OCI-LY1 (cell line): Measurements from ENCODE around the gene ZBP1.

Experiments
- H2AFZ ChIP-seq: fragments of 200-600 bp; sonication (generic), shearing (Covaris generic); 2 replicates; pipeline ENCODE4 v1.6.0; 2014; ENCODE audit warnings: antibody characterized with exemption, mild to moderate bottlenecking, low read length
- H3F3A ChIP-seq: fragments of 200-600 bp; sonication (generic), shearing (Covaris generic); 2 replicates; pipeline ENCODE4 v1.6.0; 2014; ENCODE audit warnings: mild to moderate bottlenecking, antibody characterized with exemption, low read length, moderate library complexity; ENCODE audit not compliant: insufficient read depth
- H3K27ac ChIP-seq: fragments of 200-600 bp; sonication (generic); 2 replicates; pipeline ENCODE4 v1.5.1; 2014; ENCODE audit warnings: low read length, mixed run types, mild to moderate bottlenecking, low read depth; ENCODE audit not compliant: poor library complexity, severe bottlenecking
- H3K27me3 ChIP-seq: fragments of 200-600 bp; sonication (generic); 2 replicates; pipeline ENCODE4 v1.6.0; 2014; ENCODE audit warnings: antibody characterized with exemption, mild to moderate bottlenecking, low read length, moderate library complexity; ENCODE audit not compliant: insufficient read depth
- H3K36me3 ChIP-seq: fragments of 200-600 bp; sonication (generic); 2 replicates; pipeline ENCODE4 v1.6.1; 2014; ENCODE audit warnings: mild to moderate bottlenecking, antibody characterized with exemption, low read length, moderate library complexity, mixed read lengths; ENCODE audit not compliant: insufficient read depth
- H3K4me1 ChIP-seq: fragments of 200-600 bp; sonication (generic); 2 replicates; pipeline ENCODE4 v1.5.1; 2014; ENCODE audit warnings: mild to moderate bottlenecking, low read length, moderate library complexity; ENCODE audit not compliant: insufficient read depth, severe bottlenecking
- H3K4me2 ChIP-seq: fragments of 200-600 bp; sonication (generic), shearing (Covaris generic); 2 replicates; pipeline ENCODE4 v1.6.1; 2014; ENCODE audit warnings: low read length
- H3K4me3 ChIP-seq: fragments of 200-600 bp; sonication (generic); 2 replicates; pipeline ENCODE4 v1.5.1; 2014; ENCODE audit warnings: low read length, low read depth, mild to moderate bottlenecking, mixed read lengths; ENCODE audit not compliant: poor library complexity, severe bottlenecking
- H3K79me2 ChIP-seq: fragments of 200-600 bp; shearing (Covaris generic); 2 replicates; pipeline ENCODE4 v1.6.1; 2016; ENCODE audit warnings: mixed run types, low read length, mixed read lengths; ENCODE audit not compliant: insufficient read depth
- H3K9ac ChIP-seq: fragments of 200-600 bp; sonication (generic), shearing (Covaris generic); 2 replicates; pipeline ENCODE4 v1.6.1; 2014; ENCODE audit warnings: mild to moderate bottlenecking, low read length, mixed read lengths
- H3K9me2 ChIP-seq: fragments of 200-600 bp; sonication (generic), shearing (Covaris generic); 2 replicates; pipeline ENCODE4 v1.6.1; 2014; ENCODE audit warnings: low read depth, mild to moderate bottlenecking, low read length, mixed read lengths
- H3K9me3 ChIP-seq: fragments of 200-600 bp; shearing (Covaris generic); 2 replicates; pipeline ENCODE4 v1.6.1; 2014; ENCODE audit warnings: low read length, mixed read lengths
- H4K20me1 ChIP-seq: fragments of 200-600 bp; sonication (generic), shearing (Covaris generic); 2 replicates; pipeline ENCODE4 v1.6.0; 2016; ENCODE audit warnings: mild to moderate bottlenecking, low read length; ENCODE audit not compliant: insufficient read depth
- EZH2 ChIP-seq: fragments of 200-600 bp; sonication (generic), shearing (Covaris generic); IDR thresholded peaks from 2 replicates; pipeline ENCODE4 v1.8.0; 2017; ENCODE audit warnings: borderline replicate concordance, mixed run types, mild to moderate bottlenecking, antibody characterized with exemption, low read length, moderate library complexity, mixed read lengths
- TF ChIP-seq, protein P1 (sequence below): fragments of 200-600 bp; sonication (generic), shearing (Covaris generic); IDR thresholded peaks from 2 replicates; pipeline ENCODE4 v1.5.1; 2017; ENCODE audit warnings: mild to moderate bottlenecking, antibody characterized with exemption, low read length, moderate library complexity, mixed read lengths

Gene ZBP1

DNA sequence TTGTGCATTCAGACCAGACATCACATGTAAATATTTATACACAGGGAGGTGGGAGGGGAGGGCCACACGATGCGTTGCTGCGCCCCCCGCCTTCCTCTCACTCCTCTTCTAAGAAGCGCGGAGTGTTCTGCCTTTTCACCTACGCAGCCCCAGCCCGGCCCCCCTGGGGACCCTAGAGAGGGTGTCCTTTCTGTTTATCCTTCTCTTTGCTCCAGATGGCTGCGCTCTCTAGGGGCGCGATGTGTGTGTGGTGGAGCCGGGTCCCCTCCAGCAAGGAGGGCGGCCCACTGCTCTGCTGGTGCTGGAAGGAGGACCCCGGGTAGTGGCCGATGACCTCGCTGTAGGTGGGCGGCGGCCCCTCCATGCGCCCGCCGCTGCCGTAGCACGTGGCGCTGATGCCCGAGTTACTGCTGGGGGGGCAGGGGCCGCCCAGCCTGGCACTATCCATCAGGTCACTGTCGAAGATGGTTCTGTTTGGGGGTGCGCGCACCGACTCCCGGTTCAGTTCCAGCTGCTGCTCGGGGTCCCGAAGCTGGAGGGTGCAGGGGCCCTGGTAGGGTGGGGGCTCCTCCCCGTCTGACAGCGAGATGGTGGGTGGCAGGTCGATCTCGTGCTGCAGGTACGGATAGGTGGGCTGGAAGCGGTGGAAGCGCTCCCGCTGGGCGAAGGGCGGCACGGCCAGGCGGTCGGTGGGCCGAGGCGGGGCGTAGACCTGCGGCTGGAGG, 31.8 kb upstream of the ZBP1 start:
- H3F3A ChIP-seq, result no peaks in the 10 kb centered on the region
- no peaks in the 10 kb centered on the region for H3K36me3 ChIP-seq
- no peaks in the 10 kb centered on the region for H3K9me3 ChIP-seq
- H3K79me2 ChIP-seq, result no peaks in the 10 kb centered on the region
- no peak overlapping the region for H3K27ac ChIP-seq
- H2AFZ ChIP-seq, result no peak overlapping the region
- H4K20me1 ChIP-seq, result no peaks in the 10 kb centered on the region
- no peak overlapping the region for H3K4me2 ChIP-seq
- H3K4me3 ChIP-seq, result no peak overlapping the region
- TF ChIP-seq, protein P1, sequence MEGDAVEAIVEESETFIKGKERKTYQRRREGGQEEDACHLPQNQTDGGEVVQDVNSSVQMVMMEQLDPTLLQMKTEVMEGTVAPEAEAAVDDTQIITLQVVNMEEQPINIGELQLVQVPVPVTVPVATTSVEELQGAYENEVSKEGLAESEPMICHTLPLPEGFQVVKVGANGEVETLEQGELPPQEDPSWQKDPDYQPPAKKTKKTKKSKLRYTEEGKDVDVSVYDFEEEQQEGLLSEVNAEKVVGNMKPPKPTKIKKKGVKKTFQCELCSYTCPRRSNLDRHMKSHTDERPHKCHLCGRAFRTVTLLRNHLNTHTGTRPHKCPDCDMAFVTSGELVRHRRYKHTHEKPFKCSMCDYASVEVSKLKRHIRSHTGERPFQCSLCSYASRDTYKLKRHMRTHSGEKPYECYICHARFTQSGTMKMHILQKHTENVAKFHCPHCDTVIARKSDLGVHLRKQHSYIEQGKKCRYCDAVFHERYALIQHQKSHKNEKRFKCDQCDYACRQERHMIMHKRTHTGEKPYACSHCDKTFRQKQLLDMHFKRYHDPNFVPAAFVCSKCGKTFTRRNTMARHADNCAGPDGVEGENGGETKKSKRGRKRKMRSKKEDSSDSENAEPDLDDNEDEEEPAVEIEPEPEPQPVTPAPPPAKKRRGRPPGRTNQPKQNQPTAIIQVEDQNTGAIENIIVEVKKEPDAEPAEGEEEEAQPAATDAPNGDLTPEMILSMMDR, result no peak
- no peak for TF ChIP-seq EZH2
- no peaks in the 10 kb centered on the region for H3K4me1 ChIP-seq
- H3K9ac ChIP-seq, result no peak overlapping the region
- H3K27me3 ChIP-seq, result peaks cover 9% of the 10 kb centered on the region; the same call in 1 of the 2 replicates
- H3K9me2 ChIP-seq, result no peaks in the 10 kb centered on the region

DNA sequence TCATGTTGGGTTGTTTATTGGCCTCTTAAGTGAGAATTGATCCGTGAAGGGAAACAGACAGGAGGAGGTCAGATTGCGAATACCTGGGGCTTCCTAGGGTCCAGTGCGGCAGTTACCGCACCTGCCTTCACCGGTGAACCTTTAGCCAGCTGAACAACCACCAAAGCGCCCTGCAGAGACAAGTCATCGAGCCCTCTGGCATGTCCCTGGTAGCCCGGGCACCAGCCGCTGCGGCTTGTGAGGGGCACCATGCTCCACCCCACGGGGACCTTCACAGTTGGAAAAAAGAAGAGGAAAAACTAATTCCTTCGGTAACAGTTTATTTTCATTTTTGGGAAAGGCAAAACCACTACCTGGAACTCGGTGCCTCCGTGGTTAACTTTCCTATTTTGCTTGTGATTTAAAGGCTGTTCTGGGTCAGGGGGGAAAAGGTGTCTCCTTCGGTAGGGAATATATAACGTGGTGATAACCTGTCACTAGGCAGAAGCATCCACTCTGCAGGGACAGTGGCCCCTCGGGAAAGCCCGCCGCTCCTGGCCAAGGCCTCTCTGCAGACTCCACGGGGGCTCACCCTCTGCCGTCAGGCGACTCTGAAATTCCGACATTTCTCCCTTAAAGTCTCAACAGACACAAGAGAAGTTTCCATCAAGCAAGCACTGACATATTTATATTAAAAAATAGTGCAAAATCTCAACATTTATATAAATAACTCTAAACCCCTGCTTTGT, 30.7 kb upstream of the ZBP1 start:
- Histone ChIP-seq H3F3A (no peaks in the 10 kb centered on the region), H3K36me3 (no peaks in the 10 kb centered on the region), H3K9me3 (no peaks in the 10 kb centered on the region), H3K27ac (no peak overlapping the region), H3K4me2 (no peak overlapping the region), H3K9ac (no peak overlapping the region), H3K9me2 (no peaks in the 10 kb centered on the region), H2AFZ (no peak overlapping the region), H4K20me1 (no peaks in the 10 kb centered on the region), H3K79me2 (no peaks in the 10 kb centered on the region), H3K4me1 (no peaks in the 10 kb centered on the region), H3K27me3 (0 out of 2 replicates have a peak, but pooled peaks cover under 1% of the 10 kb centered on the region), H3K4me3 (no peak overlapping the region)
- TF ChIP-seq, protein P1, result no peak
- TF ChIP-seq EZH2, result no peak

DNA sequence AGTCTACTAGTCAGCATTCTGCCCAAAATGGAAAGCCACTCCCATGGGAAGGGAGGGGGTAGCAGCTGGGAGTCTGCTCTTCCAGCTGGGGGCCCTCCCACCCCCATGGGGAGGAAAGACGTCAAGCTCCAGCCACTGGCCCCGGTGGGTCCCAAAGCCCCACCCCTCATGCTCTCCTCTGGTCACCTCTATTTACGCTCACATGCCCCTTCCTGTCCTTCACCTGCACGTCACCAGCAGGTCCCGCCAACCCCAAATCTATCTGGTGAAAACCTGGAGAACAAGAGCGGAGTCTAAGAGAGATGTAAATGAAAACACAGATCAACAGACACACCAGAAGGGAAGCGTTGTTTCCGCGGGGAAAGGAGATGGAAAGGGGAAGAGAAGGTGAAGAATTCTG, 30.0 kb upstream of the ZBP1 start:
- Histone ChIP-seq H3F3A (no peaks in the 10 kb centered on the region), H3K4me3 (no peak overlapping the region), H3K9me2 (no peaks in the 10 kb centered on the region), H3K27me3 (no peaks in the 10 kb centered on the region), H2AFZ (no peak overlapping the region), H4K20me1 (no peaks in the 10 kb centered on the region), H3K9ac (no peak overlapping the region), H3K4me1 (no peaks in the 10 kb centered on the region), H3K9me3 (no peaks in the 10 kb centered on the region), H3K27ac (no peak overlapping the region), H3K4me2 (no peak overlapping the region), H3K79me2 (no peaks in the 10 kb centered on the region), H3K36me3 (no peaks in the 10 kb centered on the region)
- no peak for TF ChIP-seq EZH2
- TF ChIP-seq, protein P1, result no peak
